Mononuclear cell (primary cell): Measurements from ENCODE around the gene ANKRD33B. TPM values are rescaled to one million over a fixed set of nuclear protein-coding genes. Genes with fewer than 3 reads are reported as not detected.
"Not testable (repeated sequence)": the region's sequence is repeated elsewhere in the genome, so short reads cannot be mapped to it uniquely, and the experiment has no call there.

Source experiments
- H3K27me3 ChIP-seq: 2 replicates; pipeline ENCODE4 v1.6.0; 2011; ENCODE audit warnings: low read length, control low read depth; ENCODE audit not compliant: insufficient read depth
- H3K4me1 ChIP-seq: 2 replicates; pipeline ENCODE4 v1.5.1; 2011; ENCODE audit warnings: mild to moderate bottlenecking, low read length, control low read depth; ENCODE audit not compliant: insufficient read depth
- H3K4me3 ChIP-seq: 2 replicates; pipeline ENCODE4 v1.5.1; 2011; ENCODE audit warnings: mild to moderate bottlenecking, low read length, moderate library complexity
- H3K9me3 ChIP-seq: 2 replicates; pipeline ENCODE4 v1.5.1; 2011; ENCODE audit warnings: low read depth, mild to moderate bottlenecking, control low read depth, low read length
- total RNA-seq: library from RNA; depleted of rRNA; stranded (reverse); fragments of >200 nt; gene quantifications from one replicate; pipeline ENCODE4 v1.2.3, GENCODE V29; 2012

The ANKRD33B gene
- total RNA-seq, 1 donor = 2.7 TPM

- Histone ChIP-seq H3K27me3 (no peaks in the 10 kb centered on the region), H3K4me3 (no peak overlapping the region), H3K4me1 (peaks cover 8% of the 10 kb centered on the region), H3K9me3 (no peaks in the 10 kb centered on the region)
Measured at GRCh38 chr5:10662083-10662482, 98.2 kb downstream of the ANKRD33B start.

GRCh38 chr5:10662661-10663488 lies 99.0 kb downstream of the ANKRD33B start:
- H3K4me3 ChIP-seq = no peak overlapping the region
- no peaks in the 10 kb centered on the region for H3K9me3 ChIP-seq
- peaks cover 8% of the 10 kb centered on the region for H3K4me1 ChIP-seq
- H3K27me3 ChIP-seq = no peaks in the 10 kb centered on the region

GRCh38 chr5:10663489-10664179 lies 99.8 kb downstream of the ANKRD33B start:
- Histone ChIP-seq H3K4me1 (peaks cover 8% of the 10 kb centered on the region), H3K9me3 (no peaks in the 10 kb centered on the region), H3K4me3 (no peak overlapping the region), H3K27me3 (no peaks in the 10 kb centered on the region)

- H3K4me3 ChIP-seq, H3K4me1 ChIP-seq, H3K9me3 ChIP-seq, H3K27me3 ChIP-seq: not testable (repeated sequence)
Measured at GRCh38 chr5:10664180-10664769, 100.4 kb downstream of the ANKRD33B start.

- Histone ChIP-seq H3K4me3 (no peak overlapping the region), H3K27me3 (no peaks in the 10 kb centered on the region), H3K4me1 (peaks cover 9% of the 10 kb centered on the region), H3K9me3 (no peaks in the 10 kb centered on the region)
Measured at GRCh38 chr5:10665799-10666198, 101.9 kb downstream of the ANKRD33B start.

- Histone ChIP-seq H3K27me3 (no peaks in the 10 kb centered on the region), H3K4me1 (peaks cover 16% of the 10 kb centered on the region), H3K9me3 (no peaks in the 10 kb centered on the region)
Measured at GRCh38 chr5:10666531-10667299, 102.8 kb downstream of the ANKRD33B start.

GRCh38 chr5:10667431-10668057 lies 103.7 kb downstream of the ANKRD33B start:
- H3K4me1 ChIP-seq = peaks cover 12% of the 10 kb centered on the region
- no peak overlapping the region for H3K4me3 ChIP-seq
- no peaks in the 10 kb centered on the region for H3K27me3 ChIP-seq
- no peaks in the 10 kb centered on the region for H3K9me3 ChIP-seq

More at GRCh38 chr5:10666531-10667299, 102.8 kb downstream of the ANKRD33B start:
- H3K4me3 ChIP-seq = no peak overlapping the region

- peaks cover 8% of the 10 kb centered on the region for H3K4me1 ChIP-seq
- H3K27me3 ChIP-seq = no peaks in the 10 kb centered on the region
- no peak overlapping the region for H3K4me3 ChIP-seq
- no peaks in the 10 kb centered on the region for H3K9me3 ChIP-seq
Measured at GRCh38 chr5:10668697-10669096, 104.8 kb downstream of the ANKRD33B start.

GRCh38 chr5:10669983-10670382 lies 106.1 kb downstream of the ANKRD33B start:
- Histone ChIP-seq H3K9me3 (no peaks in the 10 kb centered on the region), H3K4me3 (no peak overlapping the region), H3K4me1 (peaks cover 8% of the 10 kb centered on the region), H3K27me3 (no peaks in the 10 kb centered on the region)

GRCh38 chr5:10671041-10672008 lies 107.5 kb downstream of the ANKRD33B start:
- Histone ChIP-seq H3K4me1 (peaks cover 8% of the 10 kb centered on the region), H3K9me3 (no peaks in the 10 kb centered on the region), H3K4me3 (no peak overlapping the region), H3K27me3 (no peaks in the 10 kb centered on the region)

- H3K4me1 ChIP-seq = peaks cover 8% of the 10 kb centered on the region
- H3K4me3 ChIP-seq = no peak overlapping the region
- no peaks in the 10 kb centered on the region for H3K27me3 ChIP-seq
- H3K9me3 ChIP-seq = no peaks in the 10 kb centered on the region
Measured at GRCh38 chr5:10672146-10673016, 108.5 kb downstream of the ANKRD33B start.

- peaks cover 8% of the 10 kb centered on the region for H3K4me1 ChIP-seq
Measured at GRCh38 chr5:10673017-10673389, 109.1 kb downstream of the ANKRD33B start.

GRCh38 chr5:10673407-10673806 lies 109.5 kb downstream of the ANKRD33B start:
- H3K27me3 ChIP-seq = no peaks in the 10 kb centered on the region
- H3K4me1 ChIP-seq = peaks cover 8% of the 10 kb centered on the region
- no peak overlapping the region for H3K4me3 ChIP-seq
- no peaks in the 10 kb centered on the region for H3K9me3 ChIP-seq

More at GRCh38 chr5:10673017-10673389, 109.1 kb downstream of the ANKRD33B start:
- no peak overlapping the region for H3K4me3 ChIP-seq
- no peaks in the 10 kb centered on the region for H3K9me3 ChIP-seq
- no peaks in the 10 kb centered on the region for H3K27me3 ChIP-seq
